ENCODE data around the gene IMMP2L.

Gene IMMP2L

GRCh38 chr7:110626414-110626813, 935.9 kb downstream of the IMMP2L start:
- no peak for DNase-seq (ENCODE audit: low read depth)

- no peak for DNase-seq (ENCODE audit: low read depth)
These were observed 937.0 kb downstream of the IMMP2L start for GRCh38 chr7:110625294-110625693.

GRCh38 chr7:110623436-110623835, 938.9 kb downstream of the IMMP2L start:
- DNase-seq (ENCODE audit: low read depth): no peak

GRCh38 chr7:110621289-110621688, 941.0 kb downstream of the IMMP2L start:
- DNase-seq (ENCODE audit: low read depth): no peak

GRCh38 chr7:110620110-110620735, 942.1 kb downstream of the IMMP2L start:
- DNase-seq (ENCODE audit: low read depth): no peak
